ENCODE results near the gene C4orf36. TPM values are rescaled to one million over a fixed set of nuclear protein-coding genes. Genes with fewer than 3 reads are reported as not detected.

The C4orf36 gene
- total and polyA plus RNA-seq, 2 of the 8 experiments (the other 6 are each of a cell fraction or from before 2014, with no cell fraction given), result 1.2 to 1.5 TPM

DNA sequence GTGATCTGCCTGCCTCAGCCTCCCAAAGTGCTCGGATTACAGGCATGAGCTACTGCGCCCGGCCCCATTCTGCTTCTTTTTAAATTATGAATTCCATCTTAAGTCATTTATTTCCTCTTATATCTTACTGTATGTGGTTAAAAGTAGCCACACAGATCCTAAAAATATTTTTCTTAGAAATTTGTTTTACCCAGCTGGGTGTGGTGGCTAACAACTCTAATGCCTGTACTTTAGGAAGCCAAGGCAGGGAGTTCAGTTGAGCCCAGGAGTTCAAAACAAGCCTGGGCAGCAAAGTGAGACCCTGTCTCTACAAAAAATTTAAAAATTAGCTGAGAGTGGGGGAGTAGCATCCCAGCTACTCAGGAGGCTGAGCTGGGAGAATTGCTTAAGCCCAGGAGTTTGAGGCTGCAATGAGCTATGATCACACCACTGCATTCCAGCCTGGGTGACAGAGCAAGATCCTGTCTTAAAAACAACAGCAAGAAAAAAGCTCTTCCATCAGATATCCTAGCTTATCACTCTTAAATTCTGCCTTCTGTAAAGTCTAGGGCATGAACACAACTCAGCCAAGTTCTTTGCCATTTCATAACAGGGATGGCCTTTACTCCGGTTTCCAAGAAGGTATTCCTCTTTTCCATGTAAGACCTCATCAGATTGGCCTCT, 27.5 kb upstream of the C4orf36 start:
- Histone ChIP-seq H3K14ac (ENCODE audit: insufficient read length) (no peak overlapping the region), H3K4ac (replicated peaks; ENCODE audit: insufficient read length, low read depth, low read length) (no peak overlapping the region), H3K4me2 (ENCODE audit: insufficient read depth in 1 of 2, low read depth in 2 of 2, low read length in 2 of 2) (no peak overlapping the region), H4K91ac (replicated peaks; ENCODE audit: insufficient read length, low read length) (no peak overlapping the region), H3K18ac (ENCODE audit: extremely low read depth, low read length) (no peak overlapping the region), H3K4me1 (replicated peaks in 1 of 4; ENCODE audit: control insufficient read depth in 3 of 4, insufficient read depth in 4 of 4, low read length in 3 of 4) (no peaks in the 10 kb centered on the region), H2AFZ (ENCODE audit: low read length) (no peak overlapping the region), H3K23me2 (ENCODE audit: low read depth, low read length) (no peaks in the 10 kb centered on the region), H3K9ac (replicated peaks in 1 of 4; ENCODE audit: extremely low read depth in 1 of 4, low read depth in 3 of 4, low read length in 3 of 4) (no peak overlapping the region), H3K4me3 (ENCODE audit: extremely low read depth in 1 of 4, insufficient read depth in 2 of 4, low read depth in 3 of 4, low read length in 4 of 4) (no peak overlapping the region), H4K20me1 (replicated peaks in 1 of 2; ENCODE audit: control insufficient read depth in 1 of 2, insufficient read depth in 2 of 2, low read length in 2 of 2) (no peaks in the 10 kb centered on the region), H2AK5ac (ENCODE audit: low read depth, low read length) (no peak overlapping the region), H3K9me3 (ENCODE audit: insufficient read depth in 2 of 2, low read depth in 1 of 2, low read length in 1 of 2) (no peaks in the 10 kb centered on the region), H3K27me3 (replicated peaks in 1 of 4; ENCODE audit: control insufficient read depth in 3 of 4, extremely low read depth in 1 of 4, insufficient read depth in 3 of 4, low read length in 3 of 4) (no peaks in the 10 kb centered on the region), H3K36me3 (ENCODE audit: control insufficient read depth in 2 of 4, insufficient read depth in 4 of 4, low read length in 3 of 4) (no peaks in the 10 kb centered on the region), H3K27ac (ENCODE audit: low read depth, low read length) (no peak overlapping the region), H2BK5ac (ENCODE audit: low read depth, low read length) (no peak overlapping the region), H4K5ac (ENCODE audit: insufficient read length, low read depth, low read length) (no peak overlapping the region), H2BK120ac (replicated peaks; ENCODE audit: low read depth, low read length) (no peak overlapping the region), H2BK15ac (ENCODE audit: low read length) (no peak overlapping the region), H2BK12ac (ENCODE audit: low read depth, low read length) (no peak overlapping the region), H4K8ac (ENCODE audit: extremely low read depth, insufficient read depth, low read length) (no peak overlapping the region), H3K79me1 (ENCODE audit: low read depth, low read length) (no peaks in the 10 kb centered on the region), H3K23ac (ENCODE audit: insufficient read length) (no peak overlapping the region), H2BK20ac (ENCODE audit: low read length) (no peak overlapping the region), H3K79me2 (ENCODE audit: control insufficient read depth in 1 of 2, insufficient read depth in 2 of 2, low read length in 2 of 2) (no peaks in the 10 kb centered on the region), H3K56ac (replicated peaks; ENCODE audit: insufficient read length, low read depth, low read length) (no peak overlapping the region)
- no peak for DNase-seq (ENCODE audit: low read depth in 1 of 2, low spot score in 2 of 2)
- POLR2A ChIA-PET (ENCODE audit: partially characterized antibody), result interaction anchor here (0.8 to 1.1 kb wide), 2 partner anchors 9 to 11 kb away, joined by 3 to 4 read pairs; no protein-coding TSS in a partner anchor
- TF ChIP-seq RAD21 (IDR thresholded peaks at IDR 0.05 in 1 of 2, conservative IDR thresholded peaks at IDR 0.05 in 1 of 2; ENCODE audit: low read depth in 2 of 2, low read length in 2 of 2), result no peak
- no peak for TF ChIP-seq POU5F1 (IDR thresholded peaks at IDR 0.05; ENCODE audit: low read depth, low read length)
- no peak for TF ChIP-seq MAFK (IDR thresholded peaks at IDR 0.05; ENCODE audit: low read depth, low read length)
- TF ChIP-seq, protein P1, sequence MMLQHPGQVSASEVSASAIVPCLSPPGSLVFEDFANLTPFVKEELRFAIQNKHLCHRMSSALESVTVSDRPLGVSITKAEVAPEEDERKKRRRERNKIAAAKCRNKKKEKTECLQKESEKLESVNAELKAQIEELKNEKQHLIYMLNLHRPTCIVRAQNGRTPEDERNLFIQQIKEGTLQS (IDR thresholded peaks at IDR 0.05; ENCODE audit: insufficient read depth, low read depth, low read length), result no peak
- no peak for TF ChIP-seq BACH1 (IDR thresholded peaks at IDR 0.05; ENCODE audit: low read length)
- TF ChIP-seq RXRA (IDR thresholded peaks at IDR 0.05; ENCODE audit: insufficient read depth, low read depth, low read length), result no peak
- TF ChIP-seq JUND (IDR thresholded peaks at IDR 0.05; ENCODE audit: low read length), result no peak
- TF ChIP-seq BCL11A (IDR thresholded peaks at IDR 0.05; ENCODE audit: low read depth in 2 of 2, low read length in 2 of 2), result no peak
- CTCF ChIA-PET (ENCODE audit: partially characterized antibody), result interaction anchor here (0.7 to 2.7 kb wide), 13 partner anchors 7 to 1208 kb away, joined by 3 to 18 read pairs (median 4); no protein-coding TSS in a partner anchor
- WGBS, 2 experiments (ENCODE audit: extremely low coverage in 1 of 2, insufficient coverage in 1 of 2, insufficient read length in 1 of 2, insufficient replicate concordance in 2 of 2, low coverage in 1 of 2, low lambda C conversion rate in 2 of 2, missing lambda C conversion rate in 1 of 2), result 97% methylated on average over 4 of the region's 4 CpGs; no CpG with 5 or more reads in 1 of the 2 experiments
- FAIRE-seq, result no peak

Data from H1 (cell line).